ENCODE data around the gene ROR2.
"Not testable (repeated sequence)": the region's sequence is repeated elsewhere in the genome, so short reads cannot be mapped to it uniquely, and the experiment has no call there.

ROR2 gene

DNA sequence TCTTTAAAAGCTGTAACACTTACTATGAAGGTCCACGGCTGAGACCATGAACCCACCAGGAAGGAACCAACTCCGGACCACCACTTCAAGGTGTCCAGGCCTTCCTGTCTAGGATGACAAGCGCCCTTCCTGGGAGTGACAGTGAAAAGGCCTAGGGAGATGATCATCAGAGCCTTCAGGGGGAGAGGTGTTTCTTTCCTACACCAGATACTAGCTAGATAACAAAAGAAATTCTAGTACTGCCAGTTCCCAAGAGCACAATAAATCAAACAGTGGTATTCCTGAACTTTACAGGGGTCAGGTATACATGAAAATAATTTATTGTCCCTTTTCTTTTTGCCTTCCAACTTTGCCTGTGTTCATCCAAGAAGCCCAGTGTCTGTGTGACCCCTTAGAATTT is 432.2 kb downstream of the ROR2 start:
- no peak for DNase-seq (ENCODE audit: low read depth in 3 of 3)

- DNase-seq (ENCODE audit: low read depth in 3 of 3): not testable (repeated sequence)
These were observed 432.7 kb downstream of the ROR2 start for GRCh38 chr9:91517332-91517731.

GRCh38 chr9:91516777-91517176 is 433.3 kb downstream of the ROR2 start:
- DNase-seq (ENCODE audit: low read depth in 3 of 3): no peak

- no peak for DNase-seq (ENCODE audit: low read depth in 3 of 3)
These were observed 433.9 kb downstream of the ROR2 start for GRCh38 chr9:91516081-91516480.

- DNase-seq (ENCODE audit: low read depth in 3 of 3): no peak
These were observed 434.8 kb downstream of the ROR2 start for GRCh38 chr9:91515074-91515687.

Measured in stimulated activated CD4-positive, alpha-beta T cell treated with anti-CD3 and anti-CD28 coated beads, TNF-alpha, amount 100 ng/mL, for 4 hours (primary cell).